GM18505 (cell line): ENCODE data around the gene MPL.

ENCODE experiments used
- ATAC-seq: cut with Tn5 transposase; IDR thresholded peaks from one replicate; pipeline ENCODE4 v1.9.1; 2021; ENCODE audit not compliant: unreplicated experiment
- POLR2A ChIP-seq: IDR thresholded peaks from 4 replicates; pipeline ENCODE4 v1.6.1; 2011; ENCODE audit warnings: borderline replicate concordance; ENCODE audit not compliant: insufficient read depth, insufficient read length; ENCODE audit errors: extremely low read depth

The MPL gene

GRCh38 chr1:43321331-43321891, 16.2 kb upstream of the MPL start:
- no peak for TF ChIP-seq POLR2A
- ATAC-seq: no peak

GRCh38 chr1:43322506-43322905, 15.1 kb upstream of the MPL start:
- ATAC-seq: no peak
- no peak for TF ChIP-seq POLR2A

GRCh38 chr1:43324810-43325209, 12.8 kb upstream of the MPL start:
- no peak for ATAC-seq
- no peak for TF ChIP-seq POLR2A

DNA sequence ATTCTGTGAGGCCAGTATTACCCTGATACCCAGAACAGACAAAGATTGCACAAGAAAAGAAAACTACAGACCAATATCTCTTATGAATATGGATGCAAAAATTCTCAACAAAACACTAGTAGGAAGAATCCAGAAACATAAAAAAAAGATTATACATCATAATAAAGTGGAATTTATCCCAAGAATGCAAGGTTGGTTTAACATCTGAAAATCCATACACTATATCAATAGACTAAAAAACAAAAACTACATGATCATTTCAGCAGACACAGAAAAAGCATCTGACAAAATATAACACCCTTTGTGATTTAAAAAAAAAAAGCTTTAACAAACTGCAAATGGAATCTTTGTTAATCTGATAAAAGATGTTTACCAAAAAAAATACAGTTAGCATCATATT, 12.2 kb upstream of the MPL start:
- ATAC-seq: no peak
- no peak for TF ChIP-seq POLR2A

DNA sequence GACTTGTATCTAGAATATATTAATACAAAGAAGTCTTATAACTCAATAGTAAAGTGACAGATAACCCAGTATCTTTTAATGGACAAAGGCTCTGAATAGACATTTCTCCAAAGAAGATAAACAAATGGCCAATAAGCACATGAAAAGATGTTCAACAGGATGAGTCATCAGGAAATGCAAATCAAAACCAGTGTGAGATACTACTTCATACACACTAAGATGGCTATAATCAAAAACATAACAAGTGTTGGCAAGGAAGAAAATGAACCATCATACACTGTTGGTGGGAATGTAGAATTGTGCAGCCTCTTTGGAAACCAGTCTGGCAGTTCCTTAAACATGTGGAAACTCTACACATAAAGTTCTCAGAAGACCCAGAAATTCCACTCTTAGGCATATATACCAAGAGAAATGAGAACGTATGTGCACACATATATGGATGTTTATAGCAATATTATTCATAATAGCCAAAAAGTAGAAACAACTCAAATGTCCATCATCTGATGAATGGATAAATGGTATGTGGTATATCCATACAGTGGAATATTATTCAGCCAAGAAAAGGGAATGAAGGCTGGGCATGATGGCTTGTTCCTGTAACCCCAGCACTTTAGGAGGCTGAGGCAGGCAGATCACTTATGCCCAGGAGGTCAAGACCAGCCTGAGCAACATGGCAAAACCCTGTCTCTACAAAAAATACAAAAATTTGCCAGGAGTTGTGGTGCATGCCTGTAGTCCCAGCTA, 9.9 kb upstream of the MPL start:
- ATAC-seq: no peak
- no peak for TF ChIP-seq POLR2A

DNA sequence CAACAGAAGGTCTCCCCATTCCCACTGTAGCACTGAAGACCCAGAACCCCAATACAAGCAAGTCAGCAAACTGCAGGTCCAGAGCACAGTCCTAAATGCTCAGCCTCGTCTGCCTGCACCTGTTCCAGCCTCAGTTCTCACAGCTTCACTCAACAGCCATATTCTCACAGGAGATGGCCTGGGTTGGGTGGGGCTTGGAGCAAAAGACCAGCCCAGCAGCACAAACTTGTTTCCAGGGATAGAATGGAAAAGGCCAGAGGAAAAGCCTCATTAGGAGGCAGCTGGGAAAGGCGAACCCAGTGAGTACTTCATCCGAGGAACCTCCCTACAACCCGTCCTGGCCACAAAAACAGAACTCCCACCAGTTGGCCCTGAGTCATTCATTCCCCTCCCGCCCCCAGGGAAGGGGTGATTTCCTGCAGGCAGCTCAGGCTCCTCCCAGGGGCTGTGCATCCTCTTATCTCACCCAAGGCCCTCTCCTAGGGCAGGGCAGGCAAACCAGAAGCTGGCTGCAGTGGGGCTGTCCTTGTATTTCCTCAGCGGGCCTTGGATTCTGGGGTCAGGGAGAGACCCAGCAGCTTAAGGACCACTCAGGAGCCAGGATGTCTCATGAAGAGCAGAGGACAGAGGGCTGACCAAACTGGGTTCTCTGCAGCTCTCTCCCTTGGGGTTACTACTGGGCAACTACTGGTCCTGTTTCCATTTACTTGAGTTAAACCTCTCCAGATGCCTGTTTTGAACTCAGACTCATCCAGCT, 7.4 kb upstream of the MPL start:
- TF ChIP-seq POLR2A: no peak
- ATAC-seq: no peak

- ATAC-seq: no peak
Observed at GRCh38 chr1:43331688-43332087, 5.9 kb upstream of the MPL start.

DNA sequence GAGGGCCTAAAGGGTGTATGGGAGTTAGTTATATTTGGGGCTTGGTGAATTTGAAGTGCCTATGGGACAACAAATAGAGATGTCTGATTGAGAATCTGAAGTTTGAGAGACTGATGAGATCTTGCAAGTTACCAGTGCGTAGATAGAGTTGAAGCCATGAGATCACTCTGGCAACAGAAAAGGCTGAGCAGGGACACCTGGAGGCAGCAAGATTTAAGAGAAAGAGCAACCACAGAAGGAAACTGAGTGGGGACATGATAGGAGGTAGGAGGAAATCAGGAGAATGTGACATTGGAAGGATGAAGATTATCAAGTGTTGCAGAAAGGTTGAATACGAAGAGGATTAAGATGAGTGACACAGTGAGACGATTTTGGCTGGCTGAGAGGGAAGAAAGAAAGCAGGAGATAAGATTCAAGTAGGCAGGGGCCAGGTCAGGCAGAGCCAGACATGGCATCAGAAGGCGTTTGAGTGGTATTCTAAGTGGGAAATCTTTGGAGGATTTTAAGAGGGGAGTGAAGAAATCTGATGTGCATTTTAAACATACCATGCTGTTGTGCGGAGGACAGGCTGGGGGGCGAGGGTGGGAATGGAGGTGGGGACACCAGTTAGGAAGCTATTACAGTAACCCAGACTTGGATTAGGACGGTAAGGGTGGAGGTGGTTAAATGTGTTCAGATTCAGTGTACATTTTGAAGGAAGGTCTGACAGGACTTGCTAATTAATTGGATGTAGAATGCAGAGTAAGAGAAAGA, 3.0 kb upstream of the MPL start:
- no peak for ATAC-seq
- TF ChIP-seq POLR2A: no peak

More at GRCh38 chr1:43331688-43332087, 5.9 kb upstream of the MPL start:
- no peak for TF ChIP-seq POLR2A

DNA sequence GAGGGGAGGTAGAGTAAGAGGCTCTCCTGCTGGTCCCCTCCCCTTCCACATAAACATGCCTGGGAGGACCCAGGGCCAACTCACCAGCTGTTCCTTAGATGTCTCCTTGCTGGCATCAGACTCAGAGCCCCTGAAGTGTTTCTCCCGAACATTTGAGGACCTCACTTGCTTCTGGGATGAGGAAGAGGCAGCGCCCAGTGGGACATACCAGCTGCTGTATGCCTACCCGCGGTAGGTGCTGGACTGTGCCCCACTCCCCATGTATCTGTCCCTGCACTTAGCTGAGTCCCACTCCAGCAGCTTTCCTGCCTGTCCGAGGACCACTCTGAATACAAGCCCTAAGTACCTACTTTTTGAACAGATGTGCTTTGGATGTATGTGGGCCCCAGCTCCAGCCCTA, 383 bp downstream of the MPL start:
- no peak for TF ChIP-seq POLR2A

DNA sequence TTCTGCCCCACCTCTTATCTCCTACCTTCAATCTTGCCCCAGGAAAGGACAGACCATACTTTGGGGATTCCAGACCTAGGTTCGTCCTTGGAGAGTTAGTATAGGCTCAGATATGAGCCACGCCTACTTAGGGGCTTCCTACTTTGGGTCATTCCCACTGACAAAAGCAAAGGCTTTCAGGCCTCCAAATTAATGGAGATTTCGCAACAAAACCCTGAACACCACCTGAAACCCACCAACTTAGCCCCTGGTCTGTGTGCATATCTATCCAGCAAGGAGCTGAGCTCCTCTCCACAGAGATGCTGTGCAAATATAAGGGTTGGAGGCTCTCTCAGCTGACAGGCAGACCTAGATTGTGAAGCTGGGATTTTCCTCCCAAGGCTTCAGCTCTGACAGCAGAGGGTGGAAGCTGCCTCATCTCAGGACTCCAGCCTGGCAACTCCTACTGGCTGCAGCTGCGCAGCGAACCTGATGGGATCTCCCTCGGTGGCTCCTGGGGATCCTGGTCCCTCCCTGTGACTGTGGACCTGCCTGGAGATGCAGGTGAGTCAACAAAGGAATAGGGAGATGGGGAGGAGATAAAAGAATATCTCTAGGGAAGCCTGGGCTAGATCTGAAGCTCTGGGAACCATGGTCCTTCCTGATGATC, 2.1 kb downstream of the MPL start:
- no peak for TF ChIP-seq POLR2A
- no peak for ATAC-seq

More for the DNA sequence above, 383 bp downstream of the MPL start:
- no peak for ATAC-seq

- no peak for TF ChIP-seq POLR2A
- ATAC-seq: no peak
Observed at GRCh38 chr1:43340559-43340958, 2.9 kb downstream of the MPL start.

- ATAC-seq: no peak
Observed at GRCh38 chr1:43344267-43344850, 6.7 kb downstream of the MPL start.

DNA sequence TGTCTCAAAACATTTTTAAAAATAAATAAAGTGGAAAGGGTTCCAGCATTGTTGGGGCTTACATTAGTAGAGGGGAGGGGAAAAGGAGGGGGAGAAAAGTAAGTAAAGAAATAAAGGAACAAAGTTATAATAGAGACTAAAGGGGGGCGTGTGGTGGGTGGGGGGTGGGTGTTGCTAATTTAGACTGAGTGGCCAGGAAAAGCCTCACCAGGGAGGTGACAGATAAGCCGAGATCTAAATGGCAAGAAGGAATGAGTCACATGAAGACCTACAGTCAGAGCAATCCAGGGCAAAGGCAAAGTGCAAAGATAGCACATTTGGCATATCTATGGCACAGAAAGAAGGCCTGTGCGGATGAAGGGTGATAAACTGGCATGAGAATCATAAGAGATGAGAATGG, 7.5 kb downstream of the MPL start:
- no peak for ATAC-seq
- no peak for TF ChIP-seq POLR2A

More at GRCh38 chr1:43344267-43344850, 6.7 kb downstream of the MPL start:
- TF ChIP-seq POLR2A: no peak

GRCh38 chr1:43346636-43347035, 9.0 kb downstream of the MPL start:
- no peak for TF ChIP-seq POLR2A
- no peak for ATAC-seq
